HL-60/S4 treated with phorbol 12-myristate 13-acetate at 8.2 ng/mL for 4 days and 3 days (cell line): Measurements from ENCODE around the gene LRRC25.
"Not testable (repeated sequence)": the region's sequence is repeated elsewhere in the genome, so short reads cannot be mapped to it uniquely, and the experiment has no call there.

ENCODE experiments used
- in situ Hi-C: fragments of 300-500 bp; cut with MboI; formaldehyde crosslinking; loops from 2 replicates; pipeline ENCODE4 v1.15.0; 2022; ENCODE audit warnings: low sequenced_read_pairs

The LRRC25 gene

GRCh38 chr19:18405754-18406153 lies 8.3 kb upstream of the LRRC25 start:
- in situ Hi-C loops, result not testable (repeated sequence)

- in situ Hi-C loops, result not testable (repeated sequence)
Observed at GRCh38 chr19:18402455-18403248, 5.2 kb upstream of the LRRC25 start.

- in situ Hi-C loops, result no loop called here
Observed at GRCh38 chr19:18401580-18402112, 4.2 kb upstream of the LRRC25 start.

DNA sequence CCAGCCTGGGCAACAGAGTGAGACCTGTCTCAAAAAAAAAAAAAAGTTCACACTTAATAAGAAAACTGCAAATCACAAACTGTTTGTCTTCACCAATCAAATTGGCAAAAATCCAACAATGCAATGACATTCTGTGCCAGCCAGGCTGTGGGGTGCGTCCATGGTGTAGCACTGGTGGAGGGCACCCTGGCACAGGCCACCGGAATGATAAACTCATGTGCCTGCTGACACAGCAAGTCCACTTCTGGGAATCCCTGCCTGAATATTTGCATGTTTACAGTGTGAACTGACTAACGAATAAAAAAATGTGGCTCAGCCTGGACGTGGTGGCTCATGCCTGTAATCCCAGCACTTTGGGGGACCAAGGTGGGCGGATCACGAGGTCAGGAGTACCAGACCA lies 1.6 kb upstream of the LRRC25 start:
- in situ Hi-C loops, result no loop called here

DNA sequence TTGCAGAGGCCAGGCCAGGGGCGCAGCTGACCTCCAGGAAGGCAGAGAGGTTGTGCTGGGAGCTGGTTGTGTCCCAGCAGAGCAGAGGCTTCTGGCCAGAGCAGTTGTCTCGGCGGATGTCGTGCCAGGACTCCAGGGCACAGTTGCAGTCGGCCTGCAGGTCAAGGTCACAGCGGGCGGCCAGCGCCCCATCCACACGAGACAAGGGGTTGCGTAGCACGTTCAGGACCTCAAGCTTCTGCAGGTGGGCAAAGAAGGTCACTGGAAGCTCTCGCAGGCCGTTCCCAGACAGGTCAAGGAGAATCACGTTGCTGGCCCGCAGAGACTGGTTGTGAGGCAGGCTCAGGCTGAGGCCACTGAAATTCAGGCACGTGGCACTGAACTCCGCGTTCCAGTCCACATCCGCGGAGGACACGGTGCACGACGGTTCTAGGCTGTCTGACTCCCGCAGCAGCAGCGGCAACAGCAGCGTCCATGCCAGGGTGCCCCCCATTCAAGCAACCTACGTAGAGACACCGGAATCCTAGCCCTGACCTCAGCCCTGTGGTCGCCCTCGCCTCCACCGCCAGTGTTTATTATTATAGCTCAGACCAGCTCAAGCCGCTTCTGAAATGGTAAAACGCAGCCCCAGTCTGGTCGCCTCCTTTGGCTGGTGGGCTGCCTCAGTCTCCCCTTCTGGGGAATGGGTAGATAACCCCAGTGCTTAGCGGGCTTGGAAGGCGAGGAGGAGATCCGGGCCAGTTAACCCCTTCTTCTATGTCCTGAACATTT lies 766 bp downstream of the LRRC25 start:
- in situ Hi-C loops, result no loop called here

DNA sequence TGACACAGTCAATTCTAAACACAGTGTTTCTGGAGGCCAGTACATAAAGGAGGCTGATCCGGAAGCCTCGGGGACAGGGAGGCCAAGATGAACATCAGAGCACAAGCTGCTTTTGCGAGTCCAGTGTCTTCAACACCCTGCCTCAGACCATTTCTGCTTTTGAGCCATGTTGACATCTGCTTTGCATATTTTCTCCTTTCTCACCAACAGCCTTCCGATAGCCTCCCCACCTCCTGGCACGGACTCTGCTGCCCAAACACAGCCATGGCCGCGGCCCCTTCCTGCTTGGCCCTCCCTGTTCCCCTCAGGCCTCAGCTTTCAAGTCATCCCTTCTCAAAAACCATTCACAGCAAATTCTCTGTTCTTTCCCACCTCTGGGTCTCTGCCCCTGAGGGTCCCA lies 3.6 kb downstream of the LRRC25 start:
- in situ Hi-C loops, result no loop called here

- in situ Hi-C loops, result no loop called here
Observed at GRCh38 chr19:18392926-18393325, 4.5 kb downstream of the LRRC25 start.

- in situ Hi-C loops, result no loop called here
Observed at GRCh38 chr19:18392417-18392816, 5.0 kb downstream of the LRRC25 start.

DNA sequence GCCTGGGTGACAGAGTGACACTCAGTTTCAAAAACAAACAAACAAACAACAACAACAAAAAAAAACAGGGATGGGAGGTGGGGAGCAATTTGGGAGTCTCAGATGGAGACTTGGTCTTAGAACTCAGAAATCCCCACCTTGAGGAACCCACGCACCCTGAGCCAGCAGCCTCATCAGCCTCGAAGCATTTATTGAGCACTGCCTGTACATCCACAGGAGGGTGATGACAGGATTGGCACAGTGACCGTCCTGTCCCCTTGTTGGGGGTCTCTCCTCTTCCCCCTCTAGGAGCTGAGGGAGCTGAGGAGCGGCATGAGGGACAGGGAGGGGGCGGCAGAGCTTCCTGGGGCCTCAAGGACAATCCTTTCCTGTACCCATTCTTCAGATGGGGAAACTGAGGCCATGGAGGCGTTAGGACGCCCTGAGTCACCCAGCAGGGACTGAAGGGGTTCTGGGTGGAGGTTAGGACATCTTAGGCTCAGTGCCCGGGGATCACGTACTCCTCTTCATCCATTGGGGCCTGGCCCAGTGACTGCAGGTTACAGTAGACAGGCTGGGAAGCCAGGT lies 5.8 kb downstream of the LRRC25 start:
- in situ Hi-C loops, result no loop called here

DNA sequence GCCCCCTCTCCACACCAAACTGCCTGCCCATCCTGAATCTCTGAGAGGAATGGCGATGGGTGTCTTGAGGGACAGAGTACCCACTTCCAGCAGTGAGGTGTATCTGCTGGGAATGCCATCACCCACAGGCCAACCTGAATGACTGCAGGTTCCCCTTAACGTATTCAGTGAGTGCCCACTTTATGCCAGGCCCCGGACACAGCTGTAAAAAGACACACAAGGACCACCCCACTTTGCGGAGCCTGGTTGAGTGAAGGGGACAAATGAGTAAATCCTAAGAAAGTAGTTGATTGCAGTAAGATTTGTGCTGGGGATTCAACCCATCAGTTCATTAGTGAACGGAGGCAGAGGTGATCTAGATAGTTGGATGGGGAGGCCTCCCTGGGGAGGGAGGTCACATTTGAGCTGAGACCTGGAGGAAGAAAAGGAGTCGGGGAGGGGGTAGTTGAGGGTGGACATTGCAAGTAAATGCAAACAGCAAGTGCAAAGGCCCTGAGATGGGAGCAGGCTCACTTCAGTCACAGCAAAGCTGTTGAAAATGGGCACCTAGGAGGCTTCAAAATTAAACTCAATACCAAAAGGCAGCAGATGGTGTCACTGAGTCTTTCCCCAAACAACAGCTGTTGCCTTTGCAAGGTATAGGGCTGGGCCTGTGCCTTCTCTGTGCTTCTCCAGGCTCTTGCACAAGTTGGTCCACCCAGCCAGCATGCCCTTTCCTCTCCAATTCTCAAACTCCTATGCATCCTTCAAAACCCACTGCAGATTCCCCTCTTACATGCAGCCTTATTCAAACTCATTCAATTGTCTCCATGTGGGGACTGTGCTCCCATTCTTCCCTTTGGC lies 7.1 kb downstream of the LRRC25 start:
- in situ Hi-C loops, result no loop called here

DNA sequence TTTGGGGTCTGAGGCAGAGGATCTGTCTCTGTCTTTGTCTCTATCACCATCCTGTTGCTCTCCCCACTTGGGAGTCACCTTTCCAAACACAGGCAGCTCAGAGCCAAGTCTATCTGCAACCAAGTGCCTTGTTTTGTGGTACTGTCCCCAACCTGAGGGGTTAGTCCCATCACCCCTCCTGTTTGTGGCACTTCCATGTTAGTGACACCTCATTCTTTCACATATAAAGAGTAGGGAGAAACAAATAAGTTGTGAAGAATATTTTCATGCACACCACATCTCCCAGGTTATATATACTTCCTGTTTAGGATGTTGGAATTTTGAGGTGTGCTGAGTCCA lies 7.7 kb downstream of the LRRC25 start:
- in situ Hi-C loops, result no loop called here

GRCh38 chr19:18388960-18389725 lies 8.3 kb downstream of the LRRC25 start:
- in situ Hi-C loops, result no loop called here

DNA sequence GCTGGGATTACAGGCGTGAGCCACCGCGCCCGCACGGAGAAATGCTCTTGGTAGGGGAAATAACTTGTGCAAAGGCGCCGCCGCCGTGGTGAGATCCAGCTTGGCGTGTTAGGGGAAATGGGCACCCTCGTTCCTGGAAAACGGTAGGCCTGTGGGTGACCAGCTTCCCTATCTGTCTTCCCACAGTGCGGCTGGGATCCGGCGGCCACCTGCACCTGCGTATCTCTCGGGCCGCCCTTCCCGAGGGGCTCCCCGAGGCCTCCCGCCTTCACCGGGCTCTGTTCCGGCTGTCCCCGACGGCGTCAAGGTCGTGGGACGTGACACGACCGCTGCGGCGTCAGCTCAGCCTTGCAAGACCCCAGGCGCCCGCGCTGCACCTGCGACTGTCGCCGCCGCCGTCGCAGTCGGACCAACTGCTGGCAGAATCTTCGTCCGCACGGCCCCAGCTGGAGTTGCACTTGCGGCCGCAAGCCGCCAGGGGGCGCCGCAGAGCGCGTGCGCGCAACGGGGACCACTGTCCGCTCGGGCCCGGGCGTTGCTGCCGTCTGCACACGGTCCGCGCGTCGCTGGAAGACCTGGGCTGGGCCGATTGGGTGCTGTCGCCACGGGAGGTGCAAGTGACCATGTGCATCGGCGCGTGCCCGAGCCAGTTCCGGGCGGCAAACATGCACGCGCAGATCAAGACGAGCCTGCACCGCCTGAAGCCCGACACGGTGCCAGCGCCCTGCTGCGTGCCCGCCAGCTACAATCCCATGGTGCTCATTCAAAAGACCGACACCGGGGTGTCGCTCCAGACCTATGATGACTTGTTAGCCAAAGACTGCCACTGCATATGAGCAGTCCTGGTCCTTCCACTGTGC lies 9.1 kb downstream of the LRRC25 start:
- in situ Hi-C loops, result no loop called here

- in situ Hi-C loops, result no loop called here
Observed at GRCh38 chr19:18386543-18387271, 10.7 kb downstream of the LRRC25 start.

- in situ Hi-C loops, result no loop called here
Observed at GRCh38 chr19:18385675-18386542, 11.5 kb downstream of the LRRC25 start, which contains the start of gene GDF15. GDF15 (plus strand) TSS chr19:18386158; CDS start chr19:18386190, 32 bp downstream.

GRCh38 chr19:18385359-18385674 lies 12.1 kb downstream of the LRRC25 start:
- in situ Hi-C loops, result no loop called here

- in situ Hi-C loops, result no loop called here
Observed at GRCh38 chr19:18384775-18385174, 12.6 kb downstream of the LRRC25 start.

DNA sequence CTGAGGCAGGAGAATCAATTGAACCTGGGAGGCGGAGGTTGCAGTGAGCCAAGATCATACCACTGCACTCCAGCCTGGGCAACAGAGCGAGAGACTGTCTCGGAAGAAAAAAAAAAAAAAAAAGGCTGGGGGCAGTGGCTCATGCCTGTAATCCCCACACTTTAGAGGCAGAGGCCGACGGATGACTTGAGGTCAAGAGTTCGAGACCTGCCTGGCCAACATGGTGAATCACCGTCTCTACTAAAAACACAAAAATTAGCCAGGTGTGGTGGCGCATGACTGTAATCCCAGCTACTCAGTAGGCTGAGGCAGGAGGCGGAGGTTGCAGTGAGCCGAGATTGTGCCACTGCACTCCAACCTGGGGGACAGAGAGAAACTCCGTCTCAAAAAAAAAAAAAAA lies 13.8 kb downstream of the LRRC25 start:
- in situ Hi-C loops, result not testable (repeated sequence)
